ENCODE results near the gene IL11.

Gene IL11

DNA sequence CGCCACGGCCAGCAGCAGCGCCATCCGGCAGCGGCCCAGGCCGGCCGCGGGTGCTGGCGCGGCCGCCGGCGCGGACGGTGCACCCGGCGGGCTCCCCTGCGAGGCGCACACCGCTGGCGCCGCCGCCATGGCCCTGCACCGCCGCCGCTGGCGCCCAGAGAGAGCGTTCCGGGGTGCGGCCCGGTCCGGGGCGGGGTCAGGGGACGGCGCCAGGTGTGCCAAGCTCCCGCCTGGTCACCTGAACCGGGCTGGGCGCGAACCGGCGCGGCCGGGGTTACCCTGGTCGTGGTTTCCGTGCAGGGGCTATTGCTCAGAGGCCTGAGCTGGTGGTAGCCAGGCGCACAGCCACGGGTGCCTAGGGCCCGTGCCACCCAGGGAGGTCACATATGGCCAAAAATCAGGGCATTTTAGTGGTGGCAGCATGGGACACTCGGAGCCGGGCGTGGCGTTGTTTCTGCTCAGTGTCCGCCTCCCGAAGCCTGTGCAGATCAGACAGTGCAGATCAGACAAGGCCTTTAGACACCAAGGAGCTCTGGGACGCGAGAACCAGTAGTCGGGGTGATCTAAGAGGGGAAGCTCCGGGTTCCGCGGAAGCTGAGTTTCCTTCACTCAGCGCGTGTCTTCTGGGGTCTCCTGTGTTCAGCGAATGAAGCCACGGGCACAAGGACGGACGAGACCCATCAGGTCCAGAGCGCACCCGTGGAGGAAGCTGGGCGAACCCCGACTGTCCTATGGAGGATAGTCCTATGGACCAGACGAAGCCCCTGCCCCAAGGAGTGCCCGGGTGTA lies 14.1 kb upstream of the IL11 start, which contains the start of gene TMEM238:
TMEM238 (minus strand) TSS at position 162 of the 789 bp plus-strand sequence; CDS start at position 129, 33 bp downstream.
- peak within 1 kb of the TSS; percentile 86 for H2AK5ac ChIP-seq (ENCODE audit: low read depth, low read length)
- H2BK120ac ChIP-seq (ENCODE audit: low read depth, low read length): no peak within 1 kb of the TSS
- peaks cover 2% of the 10 kb centered on the region in 2 donors for H3K9me3 ChIP-seq (replicated peaks in 1 of 2; ENCODE audit: control insufficient read depth in 2 of 2, insufficient read depth in 1 of 2, low read depth in 1 of 2, low read length in 2 of 2)
- peak within 1 kb of the TSS; percentile 94 for H3K4me2 ChIP-seq (ENCODE audit: insufficient read depth, low read length, poor library complexity, severe bottlenecking)
- H3K36me3 ChIP-seq (replicated peaks in 1 of 2; ENCODE audit: control insufficient read depth in 2 of 2, insufficient read depth in 2 of 2, low read length in 2 of 2): peaks cover 25 to 30% of the 10 kb centered on the region in 2 donors
- no peak within 1 kb of the TSS for H2BK5ac ChIP-seq (ENCODE audit: low read length)
- H3K79me1 ChIP-seq (ENCODE audit: low read depth, low read length): peaks cover 21% of the 10 kb centered on the region
- peak within 1 kb of the TSS; percentile 75 for H3K23ac ChIP-seq (ENCODE audit: low read depth, low read length, poor library complexity)
- no peak within 1 kb of the TSS for H3K14ac ChIP-seq (ENCODE audit: low read length)
- peak within 1 kb of the TSS; percentile 95 for H3K9ac ChIP-seq (ENCODE audit: low read depth, low read length, poor library complexity)
- peak within 1 kb of the TSS; percentile 97 for H3K18ac ChIP-seq (ENCODE audit: low read length)
- no peak for DNase-seq (ENCODE audit: low spot score)
- peak within 1 kb of the TSS; percentile 92 for H2AFZ ChIP-seq (ENCODE audit: low read length)
- no CpG with 5 or more reads among the region's 72 CpGs for WGBS, 2 donors (ENCODE audit: extremely low coverage in 2 of 2, insufficient read length in 2 of 2, insufficient replicate concordance in 1 of 2)
- no peak within 1 kb of the TSS for H4K91ac ChIP-seq (ENCODE audit: low read depth, low read length, poor library complexity)
- peak within 1 kb of the TSS; percentile 72 for H3K4ac ChIP-seq (ENCODE audit: low read length)
- peak within 1 kb of the TSS; percentile 36 for H3K27ac ChIP-seq (replicated peaks; ENCODE audit: low read length)
- no peak within 1 kb of the TSS for H4K8ac ChIP-seq (ENCODE audit: low read depth, low read length)
- peaks cover 29 to 33% of the 10 kb centered on the region in 2 donors for H3K4me1 ChIP-seq (ENCODE audit: control insufficient read depth in 2 of 2, insufficient read depth in 1 of 2, low read depth in 1 of 2, low read length in 2 of 2)
- peaks cover 0 to 3% (median 0%) of the 10 kb centered on the region in 3 experiments for H3K27me3 ChIP-seq (ENCODE audit: control insufficient read depth in 3 of 3, insufficient read depth in 3 of 3, low read depth in 1 of 3, low read length in 3 of 3)
- no peak within 1 kb of the TSS for H2BK12ac ChIP-seq (ENCODE audit: low read length)
- H2BK15ac ChIP-seq (ENCODE audit: low read length): peak within 1 kb of the TSS; percentile 46
- H3K4me3 ChIP-seq (ENCODE audit: low read length in 2 of 2): peak within 1 kb of the TSS; percentile 82 to 89

DNA sequence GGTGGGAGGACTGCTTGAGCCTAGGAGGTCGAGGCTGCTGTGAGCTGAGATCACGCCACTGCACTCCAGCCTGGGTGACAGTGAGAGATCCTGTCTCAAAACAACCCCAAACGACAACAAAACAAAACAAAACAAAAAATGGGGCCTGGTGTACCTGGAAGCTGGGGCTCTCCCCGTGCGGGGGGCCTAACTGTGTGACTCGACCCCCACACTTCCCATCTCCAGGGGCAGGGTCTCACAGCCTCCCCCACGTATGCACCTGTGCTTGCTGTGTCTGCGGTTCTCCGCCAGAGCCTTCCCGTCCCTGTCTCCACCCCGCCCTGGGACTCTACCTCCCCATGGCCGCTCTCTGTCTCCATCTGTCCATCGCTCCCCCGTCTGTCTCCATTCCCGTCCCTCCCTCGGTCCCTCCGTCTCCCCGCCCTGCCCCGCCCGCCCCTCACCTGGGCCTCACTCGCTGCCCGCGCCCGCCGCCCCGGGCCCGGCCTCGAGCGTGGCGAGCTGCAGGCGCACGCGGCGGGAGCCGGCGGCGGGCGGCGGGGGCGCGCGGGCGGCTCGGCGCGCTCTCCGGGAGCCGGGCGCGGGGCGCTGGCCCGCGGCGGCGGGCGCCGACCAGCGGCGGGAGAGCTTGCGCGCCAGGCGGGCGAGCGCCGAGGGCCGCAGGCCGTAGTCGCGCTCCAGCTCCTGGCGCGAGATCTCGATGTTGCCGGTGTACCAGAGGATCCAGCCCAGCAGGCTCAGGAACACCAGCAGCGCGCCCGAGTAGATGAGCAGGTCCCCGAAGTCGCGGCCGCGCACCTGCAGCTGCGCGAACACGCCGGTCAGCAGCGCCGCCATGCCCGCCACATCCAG lies 13.2 kb upstream of the IL11 start:
- Histone ChIP-seq H3K4ac (ENCODE audit: low read length) (peak overlapping the region; percentile 72), H3K4me2 (ENCODE audit: insufficient read depth, low read length, poor library complexity, severe bottlenecking) (peak overlapping the region; percentile 94), H3K4me1 (ENCODE audit: control insufficient read depth in 2 of 2, insufficient read depth in 1 of 2, low read depth in 1 of 2, low read length in 2 of 2) (peaks cover 29 to 30% of the 10 kb centered on the region in 2 donors), H3K9me3 (replicated peaks in 1 of 2; ENCODE audit: control insufficient read depth in 2 of 2, insufficient read depth in 1 of 2, low read depth in 1 of 2, low read length in 2 of 2) (peaks cover 2% of the 10 kb centered on the region in 2 donors), H2AK5ac (ENCODE audit: low read depth, low read length) (peak overlapping the region; percentile 86), H2AFZ (ENCODE audit: low read length) (peak overlapping the region; percentile 50), H2BK120ac (ENCODE audit: low read depth, low read length) (no peak overlapping the region), H4K91ac (ENCODE audit: low read depth, low read length, poor library complexity) (no peak overlapping the region), H4K8ac (ENCODE audit: low read depth, low read length) (no peak overlapping the region), H3K79me1 (ENCODE audit: low read depth, low read length) (peaks cover 19% of the 10 kb centered on the region), H3K18ac (ENCODE audit: low read length) (peak overlapping the region; percentile 97), H3K4me3 (ENCODE audit: low read length in 2 of 2) (peak overlapping the region; percentile 29 to 82), H2BK12ac (ENCODE audit: low read length) (no peak overlapping the region), H3K9ac (ENCODE audit: low read depth, low read length, poor library complexity) (peak overlapping the region; percentile 95), H3K14ac (ENCODE audit: low read length) (no peak overlapping the region), H3K36me3 (replicated peaks in 1 of 2; ENCODE audit: control insufficient read depth in 2 of 2, insufficient read depth in 2 of 2, low read length in 2 of 2) (peaks cover 17 to 21% of the 10 kb centered on the region in 2 donors), H3K27me3 (ENCODE audit: control insufficient read depth in 3 of 3, insufficient read depth in 3 of 3, low read depth in 1 of 3, low read length in 3 of 3) (peaks cover 0 to 5% (median 0%) of the 10 kb centered on the region in 3 experiments), H3K23ac (ENCODE audit: low read depth, low read length, poor library complexity) (peak overlapping the region; percentile 75), H2BK5ac (ENCODE audit: low read length) (no peak overlapping the region), H2BK15ac (ENCODE audit: low read length) (peak overlapping the region; percentile 46), H3K27ac (replicated peaks; ENCODE audit: low read length) (peak overlapping the region; percentile 36)
- no CpG with 5 or more reads among the region's 88 CpGs for WGBS, 2 donors (ENCODE audit: extremely low coverage in 2 of 2, insufficient read length in 2 of 2, insufficient replicate concordance in 1 of 2)
- DNase-seq (ENCODE audit: low spot score): peak; percentile 64

DNA sequence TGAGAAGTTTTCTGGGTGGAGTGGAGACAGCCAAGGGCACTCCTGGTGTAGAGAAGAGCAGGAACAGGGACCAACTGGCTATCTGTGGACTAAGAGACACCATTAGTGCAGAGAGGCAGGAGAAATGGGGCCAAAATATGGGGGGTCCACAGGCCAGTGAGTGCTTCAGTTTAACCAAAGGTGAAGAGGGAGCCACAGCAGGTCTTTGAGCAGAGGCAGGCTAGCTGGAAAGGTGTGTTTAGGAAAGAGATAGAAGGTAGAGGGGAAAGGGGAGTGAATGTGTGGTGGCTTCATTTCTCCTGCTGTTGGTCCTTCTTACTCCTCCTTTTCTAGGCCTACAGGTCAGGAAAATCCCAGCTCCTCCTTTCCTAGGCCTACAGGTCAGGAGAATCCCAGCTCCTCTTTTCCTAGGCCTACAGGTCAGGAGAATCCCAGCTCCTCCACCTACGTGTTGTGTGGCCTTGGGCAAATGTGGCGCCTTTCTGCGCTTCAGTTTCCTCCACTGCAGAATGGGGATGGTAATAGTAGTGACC lies 12.3 kb upstream of the IL11 start:
- Histone ChIP-seq H3K79me1 (ENCODE audit: low read depth, low read length) (peaks cover 13% of the 10 kb centered on the region), H3K18ac (ENCODE audit: low read length) (no peak overlapping the region), H3K4ac (ENCODE audit: low read length) (no peak overlapping the region), H2AK5ac (ENCODE audit: low read depth, low read length) (peak overlapping the region; percentile 33), H2BK12ac (ENCODE audit: low read length) (no peak overlapping the region), H3K9ac (ENCODE audit: low read depth, low read length, poor library complexity) (no peak overlapping the region), H4K91ac (ENCODE audit: low read depth, low read length, poor library complexity) (no peak overlapping the region), H3K4me2 (ENCODE audit: insufficient read depth, low read length, poor library complexity, severe bottlenecking) (no peak overlapping the region), H3K4me1 (ENCODE audit: control insufficient read depth in 2 of 2, insufficient read depth in 1 of 2, low read depth in 1 of 2, low read length in 2 of 2) (peaks cover 27 to 28% of the 10 kb centered on the region in 2 donors), H3K14ac (ENCODE audit: low read length) (no peak overlapping the region), H2BK15ac (ENCODE audit: low read length) (no peak overlapping the region), H2BK120ac (ENCODE audit: low read depth, low read length) (no peak overlapping the region), H2AFZ (ENCODE audit: low read length) (no peak overlapping the region), H3K4me3 (ENCODE audit: low read length in 2 of 2) (no peak overlapping the region), H3K23ac (ENCODE audit: low read depth, low read length, poor library complexity) (no peak overlapping the region), H3K27ac (replicated peaks; ENCODE audit: low read length) (no peak overlapping the region), H4K8ac (ENCODE audit: low read depth, low read length) (no peak overlapping the region), H3K9me3 (replicated peaks in 1 of 2; ENCODE audit: control insufficient read depth in 2 of 2, insufficient read depth in 1 of 2, low read depth in 1 of 2, low read length in 2 of 2) (peaks cover 2% of the 10 kb centered on the region in 2 donors), H3K27me3 (ENCODE audit: control insufficient read depth in 3 of 3, insufficient read depth in 3 of 3, low read depth in 1 of 3, low read length in 3 of 3) (peaks cover 0 to 13% (median 0%) of the 10 kb centered on the region in 3 experiments), H3K36me3 (replicated peaks in 1 of 2; ENCODE audit: control insufficient read depth in 2 of 2, insufficient read depth in 2 of 2, low read length in 2 of 2) (peaks cover 8 to 12% of the 10 kb centered on the region in 2 donors), H2BK5ac (ENCODE audit: low read length) (no peak overlapping the region)
- DNase-seq (ENCODE audit: low spot score): no peak
- no CpG with 5 or more reads among the region's 3 CpGs for WGBS, 2 donors (ENCODE audit: extremely low coverage in 2 of 2, insufficient read length in 2 of 2, insufficient replicate concordance in 1 of 2)
